Hippocampal formation (tissue), 2 donors: Measurements from ENCODE around the gene BTBD9.

ENCODE experiments used
- DNase-seq, 2 donors: peaks; one replicate each; lab custom pipeline; 2025; lab: John Stamatoyannopoulos, UW

Gene BTBD9

DNA sequence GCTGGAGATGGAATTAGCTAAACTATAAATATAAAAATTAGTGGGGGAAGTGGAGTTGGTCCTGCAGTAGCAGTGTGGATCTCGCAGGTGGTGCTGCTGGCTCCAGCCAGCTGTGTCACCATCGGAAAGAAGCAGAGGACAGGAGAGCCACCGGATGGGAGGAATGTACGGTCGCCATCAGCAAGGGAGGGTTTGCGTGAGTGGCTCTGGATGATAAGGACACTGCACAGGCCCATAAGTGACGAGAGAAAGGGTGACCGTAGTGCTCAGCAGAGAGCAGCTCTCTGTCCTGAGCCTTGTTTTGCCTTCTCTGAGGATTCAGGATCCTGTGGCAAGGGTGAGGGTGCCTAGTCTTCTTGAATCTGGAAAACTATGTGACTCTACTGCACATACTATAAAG, 441.5 kb downstream of the BTBD9 start:
- DNase-seq, result no peak

DNA sequence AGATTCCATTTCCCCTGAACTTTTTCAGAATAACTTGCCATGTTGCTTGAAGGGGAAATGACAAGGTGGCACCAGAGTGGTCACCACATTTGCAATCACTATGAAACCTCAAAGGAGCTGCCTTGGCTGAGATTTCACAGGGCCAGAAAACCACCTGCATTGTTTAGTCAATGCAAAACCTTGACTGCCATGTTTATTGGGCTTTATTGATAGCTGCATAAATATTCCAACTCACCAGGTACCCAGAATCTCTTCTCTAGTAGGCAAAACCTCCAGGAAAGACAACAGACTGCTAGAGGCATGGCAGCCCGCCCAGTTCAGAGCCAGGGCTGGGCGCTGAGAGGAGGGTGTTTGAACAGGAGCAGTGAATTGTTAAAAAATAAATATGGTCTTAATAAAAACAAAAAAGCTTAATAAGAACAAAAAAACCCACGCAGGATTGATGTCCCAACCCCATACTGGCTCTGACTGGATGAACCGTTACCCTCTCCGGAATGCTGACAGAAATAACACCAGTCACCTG, 444.6 kb downstream of the BTBD9 start:
- DNase-seq, result no peak

DNA sequence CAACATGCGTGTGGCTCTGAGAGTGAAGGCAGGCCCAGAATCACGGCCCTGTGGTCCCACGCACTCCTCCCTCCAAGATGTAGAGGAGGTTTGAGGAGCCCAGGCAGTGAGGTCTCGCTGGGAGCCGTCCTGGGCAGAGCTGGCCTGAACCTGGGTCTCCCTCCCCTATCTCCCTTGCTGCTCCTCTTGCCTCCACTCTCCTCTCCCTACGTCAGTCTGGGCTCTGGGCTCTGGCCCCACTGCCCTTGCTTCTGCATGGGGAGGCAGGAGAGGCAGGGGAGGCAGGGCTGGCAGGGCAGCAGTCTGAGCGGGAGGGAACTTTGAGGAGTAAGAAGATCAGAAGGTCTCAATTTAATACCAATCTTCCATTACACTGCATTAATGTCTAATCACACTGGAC, 445.1 kb downstream of the BTBD9 start:
- no peak for DNase-seq

DNA sequence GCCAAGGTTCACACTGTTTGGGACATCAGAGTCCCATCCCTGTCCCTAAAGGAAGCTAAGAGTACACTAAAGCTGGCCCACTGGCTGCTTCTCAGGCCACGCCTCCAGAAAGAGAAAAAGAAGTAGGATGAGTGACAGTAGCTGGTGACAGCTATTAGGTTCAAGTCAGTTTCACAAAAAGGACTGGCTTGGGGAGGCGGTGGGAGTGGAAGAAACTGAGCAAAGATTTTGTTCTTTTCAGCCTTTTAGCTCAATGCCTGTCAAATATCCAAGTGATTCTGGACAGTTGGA, 445.5 kb downstream of the BTBD9 start:
- no peak for DNase-seq

DNA sequence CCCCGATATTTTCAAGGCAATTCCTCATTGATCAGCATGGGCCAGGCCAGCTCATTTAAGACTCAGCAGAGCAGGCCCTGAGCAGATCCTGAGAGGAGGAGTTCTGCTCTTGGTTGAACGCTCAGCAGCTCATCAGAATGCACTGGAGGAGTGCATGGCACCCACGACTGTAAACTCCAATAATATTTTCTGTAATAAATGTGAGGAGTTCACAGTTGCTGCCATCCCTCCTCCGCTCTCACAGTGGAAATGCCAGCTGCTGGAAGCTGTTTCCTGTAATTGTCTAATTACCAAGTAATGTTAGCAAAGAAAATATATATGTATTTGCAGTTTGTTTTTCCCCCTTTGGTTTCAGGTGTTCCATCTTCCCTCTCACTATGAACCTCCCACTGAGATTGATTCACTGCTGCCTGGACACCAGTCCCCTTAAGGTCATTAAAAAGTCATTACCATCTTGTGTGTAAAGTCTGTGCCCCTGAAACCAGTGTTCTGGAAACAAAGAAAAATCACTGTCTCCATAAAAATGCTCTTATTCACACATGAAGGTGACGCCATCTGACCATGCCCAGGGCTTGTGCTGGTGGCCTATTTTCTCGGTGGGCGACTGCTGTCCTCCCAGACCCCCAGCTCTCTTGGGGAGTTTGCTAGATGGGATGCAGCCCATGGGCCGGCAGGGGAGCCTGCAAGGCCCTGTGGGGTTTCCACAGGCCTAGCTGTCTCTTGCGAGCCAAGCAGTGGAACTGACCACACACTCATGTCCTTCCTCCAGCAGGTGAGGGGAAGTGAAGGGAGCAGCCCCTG, 446.0 kb downstream of the BTBD9 start:
- DNase-seq, result no peak

DNA sequence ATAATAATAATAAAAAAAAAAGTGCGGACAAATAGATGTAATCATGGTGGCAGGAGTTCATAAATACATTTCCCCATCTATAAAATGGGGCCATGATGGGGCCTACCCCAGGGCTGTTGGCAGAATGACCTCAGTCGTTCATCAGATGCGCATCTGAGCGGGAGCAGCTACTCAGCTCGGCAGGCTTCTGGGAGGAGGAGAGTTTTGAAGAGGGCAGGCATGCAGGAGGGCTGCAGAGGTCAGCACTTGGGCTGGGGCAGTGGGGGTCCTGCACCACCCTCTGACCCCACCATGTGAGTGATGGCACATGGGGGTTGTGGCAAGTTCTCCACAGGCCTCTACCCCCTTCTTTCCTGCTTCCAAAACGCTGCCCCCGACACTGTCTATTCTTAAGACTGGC, 446.7 kb downstream of the BTBD9 start:
- no peak for DNase-seq

DNA sequence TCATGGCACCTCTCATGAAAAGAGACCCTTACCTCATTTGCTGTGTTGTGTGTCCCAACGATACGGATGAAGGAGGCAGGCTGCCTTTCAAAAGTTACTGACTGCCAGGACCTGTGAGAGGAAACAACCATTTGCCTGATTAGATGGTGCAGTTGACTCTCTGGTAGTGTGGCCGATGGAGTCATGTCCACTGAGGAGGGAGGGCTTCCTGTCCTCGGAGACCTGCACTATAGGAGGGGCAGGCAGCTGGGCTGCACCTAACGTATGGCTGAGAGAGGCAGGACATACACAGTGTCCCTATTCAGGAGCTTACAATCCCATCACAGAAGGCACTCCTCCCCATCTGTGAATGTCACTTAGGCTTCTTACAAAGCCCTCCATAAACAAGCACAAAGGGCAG, 447.2 kb downstream of the BTBD9 start:
- no peak for DNase-seq

DNA sequence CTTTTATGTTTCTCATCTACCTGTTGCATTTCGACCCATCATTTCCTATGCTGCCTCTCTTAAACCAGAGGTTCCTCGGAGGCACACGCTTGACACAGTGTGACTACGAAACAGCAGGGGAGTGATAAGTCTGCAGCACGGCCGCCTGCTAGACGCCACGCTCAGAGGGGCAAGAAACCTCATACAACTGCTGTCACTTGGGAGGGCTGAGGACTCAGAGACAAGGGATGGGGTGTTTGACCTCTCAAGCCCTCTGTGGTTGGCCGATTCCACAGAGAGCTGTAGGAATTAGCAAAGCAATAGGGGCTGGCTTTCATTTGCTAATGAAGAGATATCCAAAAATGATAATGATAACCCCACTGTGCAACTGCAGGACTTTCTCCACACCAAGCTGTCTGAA, 447.7 kb downstream of the BTBD9 start:
- DNase-seq, result no peak

DNA sequence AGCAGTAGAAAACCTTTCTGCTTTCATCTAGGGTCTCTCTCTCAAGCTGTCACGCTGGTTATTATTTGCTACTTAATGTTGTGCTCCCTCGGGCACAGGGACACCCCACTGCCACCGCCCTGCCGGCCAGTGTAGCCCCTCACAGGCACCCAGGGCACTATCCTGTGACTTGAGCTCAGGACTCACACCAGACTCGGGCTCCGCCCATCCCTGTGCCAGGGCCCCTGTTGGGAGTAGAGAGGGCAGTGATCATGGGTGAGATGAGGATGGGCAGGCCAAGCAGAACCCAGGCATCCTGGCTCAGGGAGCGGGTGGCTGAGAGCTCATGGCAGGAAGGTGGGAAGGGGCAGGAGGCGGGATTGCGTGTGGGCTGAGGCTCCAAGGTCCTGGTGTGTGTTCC, 448.3 kb downstream of the BTBD9 start:
- DNase-seq, result no peak

DNA sequence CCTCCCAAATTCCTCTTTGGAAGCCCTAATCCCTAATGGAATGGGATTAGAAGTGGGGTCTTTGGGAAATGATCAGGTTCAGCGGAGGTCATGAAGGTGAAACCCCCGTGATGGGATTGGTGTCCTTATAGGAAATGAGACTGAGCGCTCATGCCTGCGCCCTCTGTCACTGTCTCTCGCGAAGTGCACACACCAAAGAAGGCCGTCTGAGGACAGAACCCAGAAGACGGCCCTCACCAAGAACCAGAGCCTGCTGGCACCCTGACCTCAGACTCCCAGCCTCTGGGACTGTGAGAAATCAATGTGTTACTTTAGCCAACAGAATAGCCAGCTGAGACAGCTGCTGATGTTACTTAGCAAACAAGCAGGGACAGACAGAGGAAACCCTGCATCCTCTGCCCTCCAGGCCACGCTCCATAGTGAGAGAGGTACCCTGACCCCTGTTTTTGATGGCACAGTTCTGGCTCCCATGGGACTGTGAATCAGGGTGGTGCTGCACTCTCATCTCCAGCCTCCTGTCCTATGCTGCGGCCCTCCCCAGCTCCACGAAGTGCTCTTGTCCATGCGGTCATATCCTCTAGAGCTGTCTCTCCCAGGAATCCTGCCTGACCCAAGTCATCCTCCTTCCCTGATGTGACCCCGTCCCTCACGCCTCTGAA, 450.9 kb downstream of the BTBD9 start:
- DNase-seq, result no peak

DNA sequence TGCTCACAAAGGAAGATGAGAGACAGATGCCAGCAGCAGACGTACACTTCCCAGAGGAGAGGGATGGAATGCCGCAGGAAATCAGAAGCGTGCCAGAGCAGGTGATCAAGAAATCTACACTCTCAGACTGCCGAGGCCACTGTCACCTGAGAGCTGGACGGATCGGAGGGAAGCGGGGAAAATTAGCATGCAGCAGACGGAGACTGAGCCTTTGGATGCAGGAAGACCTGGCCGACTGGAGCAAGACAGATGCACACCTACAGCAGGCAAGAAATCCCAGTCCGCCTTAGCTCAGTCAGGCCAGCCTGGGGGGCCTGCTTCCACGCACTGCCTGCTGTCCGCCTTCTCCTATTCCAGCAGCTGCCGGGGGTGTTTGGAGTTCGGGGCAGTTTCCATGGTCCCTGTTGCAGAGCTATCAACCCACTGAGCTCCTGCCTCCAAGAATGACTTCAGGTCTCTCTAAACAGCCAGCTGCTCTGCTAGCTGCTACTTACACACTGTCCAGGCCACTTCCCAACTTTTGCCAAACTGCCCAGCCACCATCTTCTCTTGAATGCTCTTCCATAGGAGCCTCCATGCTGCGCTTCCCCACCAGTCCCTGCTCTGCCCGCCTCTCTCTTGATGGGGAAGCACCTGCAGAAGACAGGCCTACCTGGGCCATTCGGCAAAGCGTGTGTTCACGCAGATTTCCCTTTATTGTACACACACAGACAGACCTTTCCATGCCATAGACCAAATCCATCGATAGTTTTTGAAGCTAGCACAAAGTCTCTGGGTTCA, 451.7 kb downstream of the BTBD9 start:
- DNase-seq, result no peak

DNA sequence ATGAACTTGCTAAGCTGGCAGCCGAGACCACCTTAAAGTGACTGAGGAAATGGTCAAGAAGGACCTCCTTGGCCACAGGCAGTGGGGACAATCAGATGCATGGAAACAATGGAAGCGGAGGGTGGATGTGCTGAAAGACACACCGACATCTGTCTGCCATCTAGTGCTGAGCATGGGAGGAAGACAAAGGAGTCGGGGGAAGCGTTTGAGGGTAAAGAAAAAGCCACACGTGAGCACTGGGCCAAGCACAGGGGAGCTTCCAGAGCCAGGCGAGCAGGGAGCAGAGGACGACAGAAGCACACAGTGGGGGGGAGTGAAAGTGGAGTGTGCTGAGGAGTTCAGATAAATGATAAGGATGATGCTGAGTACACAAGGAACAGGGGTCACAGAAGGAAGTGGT, 452.4 kb downstream of the BTBD9 start:
- DNase-seq, result no peak

DNA sequence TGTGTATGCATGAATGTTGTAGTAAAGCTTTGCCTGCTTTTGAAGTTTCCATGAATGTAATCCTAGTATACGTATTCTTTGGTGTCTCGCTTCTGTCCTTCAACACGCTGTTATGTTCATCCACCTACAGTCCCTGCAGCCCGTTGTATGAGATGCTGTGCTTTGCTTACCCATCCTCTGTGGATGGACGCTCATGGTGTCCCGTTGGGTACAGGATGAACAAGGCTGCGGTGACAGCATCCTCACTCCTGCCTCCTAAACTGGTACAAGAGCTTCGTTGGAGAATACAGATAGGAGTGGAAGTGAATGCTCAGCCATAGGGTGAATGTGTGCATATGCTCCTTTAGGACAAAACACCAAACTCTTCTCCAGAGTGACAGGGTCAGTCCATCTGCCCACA, 454.0 kb downstream of the BTBD9 start:
- DNase-seq, result no peak

DNA sequence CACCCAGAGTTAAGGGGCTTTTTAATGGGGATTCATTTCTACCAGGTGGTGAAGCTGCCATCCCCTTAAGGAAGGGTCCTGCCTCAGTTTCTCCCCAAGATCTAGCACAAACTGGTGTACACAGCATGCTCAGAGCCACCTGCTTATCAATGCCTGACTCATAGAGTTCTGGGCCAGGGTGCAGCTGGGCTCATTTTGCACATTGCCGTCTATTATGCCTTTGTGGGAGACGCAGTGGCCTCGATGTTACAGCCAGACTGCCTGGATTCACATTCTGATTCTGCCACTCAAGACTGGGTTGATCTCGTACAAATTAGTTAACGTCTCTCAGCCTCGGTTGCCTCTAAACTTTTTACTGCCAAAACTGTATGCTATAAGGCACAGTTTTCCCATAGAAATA, 454.5 kb downstream of the BTBD9 start:
- peak; percentile 14 to 35 for DNase-seq

DNA sequence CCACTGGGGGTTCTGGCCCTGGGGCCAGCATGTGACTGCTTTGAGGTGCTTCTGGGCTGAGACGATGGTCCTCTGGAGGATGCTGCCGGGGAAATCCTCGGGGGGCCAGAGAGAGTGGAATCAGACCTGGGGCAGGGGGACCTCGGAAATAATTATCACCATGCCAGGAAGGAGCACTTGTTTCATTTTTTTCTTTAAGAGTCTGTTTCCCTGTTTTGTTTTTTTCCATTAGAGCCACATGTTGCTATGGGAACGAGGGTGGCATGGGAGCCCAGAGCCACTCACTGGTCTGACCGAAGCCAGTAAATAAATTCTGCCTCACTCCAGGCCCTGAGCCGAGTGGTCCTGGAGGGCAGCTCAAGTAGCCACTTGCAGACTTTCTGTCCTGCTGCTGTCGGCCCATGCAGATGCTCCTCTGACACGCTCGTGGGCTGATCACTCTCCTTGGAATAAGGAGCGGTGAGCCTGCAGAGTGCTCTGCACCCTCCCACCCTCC, 455.1 kb downstream of the BTBD9 start:
- DNase-seq, result peak in 1 of 2 donors; percentile 35

DNA sequence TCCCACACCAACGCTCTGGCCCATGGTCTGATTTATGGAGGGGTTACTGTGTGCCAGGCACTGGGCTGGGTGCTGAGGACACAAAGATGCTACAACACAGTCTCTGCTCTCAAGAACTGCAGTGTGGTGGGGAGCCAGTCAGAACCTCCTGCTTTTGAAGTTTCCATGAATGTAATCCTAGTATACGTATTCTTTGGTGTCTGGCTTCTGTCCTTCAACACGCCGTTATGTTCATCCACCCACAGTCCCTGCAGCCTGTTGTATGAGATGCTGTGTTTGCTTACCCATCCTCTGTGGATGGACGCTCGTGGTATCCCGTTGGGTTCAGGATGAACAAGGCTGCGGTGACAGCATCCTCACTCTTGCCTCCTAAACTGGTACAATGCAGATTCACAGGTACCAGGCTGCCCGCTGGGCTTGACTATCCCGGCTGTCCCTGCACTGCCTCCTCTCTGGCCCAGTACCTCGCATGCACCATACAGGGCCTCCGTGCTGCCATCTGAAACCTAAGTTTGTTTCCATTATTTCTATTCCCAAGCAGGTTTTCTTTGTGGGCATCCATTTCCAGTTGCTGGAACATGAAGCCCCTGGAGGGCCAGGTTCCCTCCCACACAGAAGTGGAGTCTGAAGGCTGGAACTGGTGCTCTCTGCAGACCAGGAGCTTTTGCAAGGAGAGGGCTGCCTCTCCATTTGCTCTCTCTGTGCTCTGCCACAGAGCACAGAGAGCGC, 455.7 kb downstream of the BTBD9 start:
- DNase-seq, result no peak

DNA sequence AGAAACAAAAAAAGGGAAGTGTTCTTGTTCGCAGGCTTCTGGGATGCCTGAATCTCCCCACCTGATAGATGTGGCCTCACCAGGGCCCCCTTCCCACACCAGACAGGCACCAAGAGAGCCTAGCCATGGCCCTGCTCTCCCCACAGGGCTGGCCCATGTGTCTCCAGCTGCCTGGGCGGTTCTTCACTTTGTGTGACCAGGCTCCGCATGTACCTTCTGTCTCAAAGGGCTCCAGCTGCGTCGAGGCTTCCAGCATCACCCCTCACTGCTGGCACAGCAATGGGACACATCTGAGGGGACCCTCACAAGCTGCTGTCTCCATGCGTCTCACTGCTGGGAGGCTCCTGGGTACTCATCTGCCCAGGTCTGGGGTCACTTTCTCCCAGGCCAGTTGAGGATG, 457.3 kb downstream of the BTBD9 start:
- DNase-seq, result no peak

DNA sequence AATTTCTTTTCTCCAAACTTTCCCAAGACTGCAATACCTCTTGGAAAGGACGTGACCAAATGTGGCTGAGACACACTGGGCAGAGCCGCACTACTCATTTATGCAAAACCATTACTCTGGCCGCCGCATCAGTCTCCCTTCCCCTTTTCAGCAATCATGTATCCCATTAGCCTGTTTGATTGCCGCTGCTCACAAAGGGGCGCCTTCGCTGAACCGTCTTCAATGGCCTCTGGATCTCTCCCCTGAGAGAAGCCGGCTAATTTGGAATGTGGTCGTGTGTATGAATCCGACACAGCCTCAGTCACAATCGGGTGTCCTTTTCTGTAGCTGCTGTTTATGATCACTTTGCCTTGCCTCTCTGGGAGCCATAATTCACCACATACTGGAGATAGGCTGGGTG, 459.1 kb downstream of the BTBD9 start:
- DNase-seq, result no peak

DNA sequence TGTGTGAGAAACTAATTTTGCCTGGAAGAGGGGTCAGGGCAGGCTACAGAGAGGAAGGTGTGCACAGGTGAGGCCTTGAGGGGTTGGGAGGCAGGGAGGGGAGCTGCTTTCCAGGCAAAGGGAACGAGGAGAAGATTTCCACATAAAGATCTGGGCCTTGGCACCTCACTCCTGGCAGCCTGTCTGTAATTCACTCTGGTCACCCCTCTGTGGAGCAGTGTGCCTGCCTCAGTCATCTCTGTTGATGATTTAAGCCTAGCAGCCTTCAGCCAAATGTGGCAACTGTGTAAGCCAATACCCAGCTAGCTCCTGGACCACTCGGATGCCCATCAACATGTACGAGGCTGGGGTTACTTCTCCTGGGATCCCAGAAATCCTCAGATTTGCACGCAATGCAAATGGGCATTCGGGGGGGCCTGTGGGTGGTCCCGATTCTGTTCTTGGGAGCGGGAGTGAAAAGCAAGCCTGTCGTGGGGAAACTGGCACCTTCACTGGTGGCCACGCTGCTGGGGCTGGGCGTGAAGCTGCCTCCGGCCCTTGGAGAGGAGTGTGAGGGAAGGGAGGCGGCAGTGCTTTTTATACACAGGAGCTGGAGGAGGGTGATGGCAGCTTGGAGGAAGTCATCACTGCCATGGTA, 459.8 kb downstream of the BTBD9 start:
- no peak for DNase-seq

DNA sequence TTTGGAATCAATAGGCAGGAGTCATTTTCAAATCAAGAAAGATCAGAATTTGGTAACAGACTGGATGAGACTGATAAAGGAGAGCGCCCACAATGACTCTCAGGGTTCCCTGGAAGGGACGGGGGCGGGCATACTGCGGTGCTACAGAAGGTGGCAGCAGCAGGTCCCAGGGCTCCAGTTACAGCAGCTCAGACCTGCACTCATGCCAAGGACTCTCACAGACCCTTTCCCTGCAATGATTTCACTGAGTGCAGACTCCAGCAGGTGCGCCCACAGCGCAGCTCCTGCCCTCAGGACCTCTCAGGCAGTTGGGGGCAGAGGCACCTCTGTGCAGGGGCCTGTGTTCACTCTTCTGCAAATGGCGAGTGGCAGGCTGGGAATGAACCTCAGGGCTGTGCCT, 460.4 kb downstream of the BTBD9 start:
- DNase-seq, result no peak

DNA sequence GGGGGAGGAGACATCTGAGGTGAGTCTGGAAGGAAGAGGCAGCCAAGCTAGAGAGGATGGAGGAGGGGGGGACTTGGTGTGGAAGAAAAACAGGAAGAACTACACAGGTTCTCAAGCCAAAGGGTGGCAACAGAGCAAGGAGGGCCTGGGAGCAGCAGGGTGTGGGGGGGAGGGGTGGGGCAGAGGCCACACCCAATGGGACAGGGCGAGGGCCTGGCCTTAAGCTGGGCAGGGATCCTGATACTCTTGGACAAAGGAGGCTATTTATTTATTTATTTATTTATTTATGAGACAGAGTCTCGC, 461.2 kb downstream of the BTBD9 start:
- DNase-seq, result no peak
